ENCODE data around the gene SRP19.

The SRP19 gene

DNA sequence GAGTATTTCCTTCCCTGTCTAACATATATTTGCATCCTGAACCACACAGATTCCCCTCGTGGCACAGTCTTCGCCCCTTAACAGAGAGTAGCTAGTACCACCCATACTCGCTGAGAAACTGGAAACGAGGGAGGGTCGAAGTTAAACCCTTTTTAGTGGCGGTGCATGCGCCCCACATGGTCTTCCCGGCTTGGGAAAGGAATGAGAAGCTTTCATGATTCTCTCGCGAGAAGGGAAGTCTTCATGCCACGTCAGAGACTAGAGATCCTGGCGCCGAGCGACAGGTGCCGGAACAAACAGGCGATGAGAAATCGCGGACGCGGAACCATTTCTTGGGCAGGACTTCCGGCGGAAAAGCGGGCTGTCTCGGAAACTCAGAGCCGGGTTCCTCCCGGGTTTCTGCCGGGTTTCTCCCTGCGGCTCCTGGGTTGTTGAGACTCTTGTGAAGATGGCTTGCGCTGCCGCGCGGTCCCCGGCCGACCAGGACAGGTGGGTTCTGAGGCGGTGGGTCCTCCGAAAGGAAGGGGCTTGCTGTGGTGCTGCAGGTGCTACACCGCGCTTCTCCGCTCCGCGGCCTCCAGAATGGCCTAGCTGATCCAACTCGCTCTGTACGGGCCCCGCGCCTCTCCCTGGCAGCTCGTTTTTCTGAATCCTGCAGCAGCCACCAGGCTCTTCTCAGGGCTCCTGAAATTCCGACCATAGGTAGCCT, at the start of gene SRP19:
Gene SRP19 (plus strand): TSS at position 359 of the 709 bp plus-strand sequence. CDS start 90 bp downstream, at position 449.
- Histone ChIP-seq H3K36me3 (ENCODE audit: insufficient read depth, low read length) (peaks cover 35% of the 10 kb centered on the region), H3K27me3 (ENCODE audit: insufficient read depth, low read length) (no peaks in the 10 kb centered on the region), H3K4me1 (ENCODE audit: insufficient read depth, low read length) (peaks cover 19% of the 10 kb centered on the region), H3K4me3 (ENCODE audit: low read length) (peak within 1 kb of the TSS; percentile 97), H2AFZ (ENCODE audit: low read depth, low read length) (peak within 1 kb of the TSS; percentile 65), H3K9me3 (ENCODE audit: low read length) (no peaks in the 10 kb centered on the region)

DNA sequence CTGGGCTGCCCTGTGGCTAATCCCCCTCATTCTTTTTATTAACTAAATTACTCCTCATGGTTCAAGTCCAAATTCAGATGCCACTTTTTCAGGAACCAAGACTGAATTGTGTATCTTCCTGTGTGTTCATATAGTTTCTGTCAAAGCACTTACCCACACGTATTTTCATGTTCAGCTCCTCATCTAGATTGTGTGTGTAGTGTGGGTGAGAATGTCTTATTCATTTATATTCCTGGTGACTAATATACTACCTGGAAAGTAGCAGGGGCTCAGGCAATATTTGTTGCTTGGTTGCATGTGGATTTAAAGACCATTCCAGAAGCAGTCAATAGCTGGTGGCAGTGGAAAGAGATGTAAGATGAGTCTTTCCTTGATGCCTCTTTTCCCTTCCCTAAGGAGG, 48.5 kb upstream of the SRP19 start:
- Histone ChIP-seq H2AFZ (ENCODE audit: low read depth, low read length) (no peak overlapping the region), H3K4me3 (ENCODE audit: low read length) (no peak overlapping the region), H3K27me3 (ENCODE audit: insufficient read depth, low read length) (no peaks in the 10 kb centered on the region), H3K9me3 (ENCODE audit: low read length) (no peaks in the 10 kb centered on the region), H3K36me3 (ENCODE audit: insufficient read depth, low read length) (peaks cover 44% of the 10 kb centered on the region), H3K4me1 (ENCODE audit: insufficient read depth, low read length) (no peaks in the 10 kb centered on the region)

DNA sequence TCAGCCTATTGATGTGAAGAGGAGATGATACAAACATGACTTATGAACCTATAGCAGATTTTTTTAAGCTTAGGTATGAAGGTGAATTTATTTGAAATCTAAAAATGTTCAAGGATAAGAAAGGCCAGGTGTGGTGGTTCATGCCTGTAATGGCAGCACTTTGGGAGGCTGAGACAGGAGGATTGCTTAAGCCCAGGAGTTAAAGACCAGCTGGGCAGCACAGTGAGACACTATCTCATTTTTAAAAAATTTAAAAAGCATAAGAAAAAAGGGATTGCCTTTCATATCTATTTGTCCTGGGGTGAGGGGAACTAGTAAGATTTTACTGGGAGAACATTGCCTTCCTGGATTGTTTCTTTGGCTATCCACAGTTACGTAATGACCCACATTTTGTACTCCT, 40.8 kb upstream of the SRP19 start:
- H3K27me3 ChIP-seq (ENCODE audit: insufficient read depth, low read length), result no peaks in the 10 kb centered on the region
- peaks cover 57% of the 10 kb centered on the region for H3K36me3 ChIP-seq (ENCODE audit: insufficient read depth, low read length)
- H3K9me3 ChIP-seq (ENCODE audit: low read length), result no peaks in the 10 kb centered on the region
- H3K4me1 ChIP-seq (ENCODE audit: insufficient read depth, low read length), result no peaks in the 10 kb centered on the region
- no peak overlapping the region for H3K4me3 ChIP-seq (ENCODE audit: low read length)
- H2AFZ ChIP-seq (ENCODE audit: low read depth, low read length), result no peak overlapping the region

DNA sequence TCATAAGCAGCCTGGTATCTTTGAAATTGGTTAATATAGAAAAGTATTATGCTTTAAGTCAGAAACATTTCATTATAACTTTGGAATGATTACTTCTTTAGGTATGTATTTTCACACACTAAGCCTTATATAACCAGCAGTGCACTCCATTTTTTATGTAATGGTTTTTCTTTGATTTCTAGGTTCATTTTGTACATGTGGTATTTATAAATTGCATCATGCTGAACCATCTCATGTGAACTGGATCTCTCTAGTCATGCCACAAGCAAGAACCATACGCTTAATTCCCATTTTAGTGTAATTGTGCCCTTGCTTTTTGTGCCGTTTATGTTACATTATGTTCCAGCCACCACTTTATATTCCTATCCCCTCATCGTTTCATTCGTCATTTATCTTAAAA, 38.6 kb upstream of the SRP19 start:
- Histone ChIP-seq H3K4me1 (ENCODE audit: insufficient read depth, low read length) (peaks cover 2% of the 10 kb centered on the region), H3K9me3 (ENCODE audit: low read length) (no peaks in the 10 kb centered on the region), H3K36me3 (ENCODE audit: insufficient read depth, low read length) (peaks cover 59% of the 10 kb centered on the region), H2AFZ (ENCODE audit: low read depth, low read length) (no peak overlapping the region), H3K4me3 (ENCODE audit: low read length) (no peak overlapping the region), H3K27me3 (ENCODE audit: insufficient read depth, low read length) (no peaks in the 10 kb centered on the region)

- H3K36me3 ChIP-seq (ENCODE audit: insufficient read depth, low read length), result peaks cover 60% of the 10 kb centered on the region
- H3K9me3 ChIP-seq (ENCODE audit: low read length), result no peaks in the 10 kb centered on the region
- H2AFZ ChIP-seq (ENCODE audit: low read depth, low read length), result no peak overlapping the region
- H3K27me3 ChIP-seq (ENCODE audit: insufficient read depth, low read length), result no peaks in the 10 kb centered on the region
- no peak overlapping the region for H3K4me3 ChIP-seq (ENCODE audit: low read length)
- H3K4me1 ChIP-seq (ENCODE audit: insufficient read depth, low read length), result peaks cover 2% of the 10 kb centered on the region
Observed at GRCh38 chr5:112823181-112823580, 37.9 kb upstream of the SRP19 start.

- Histone ChIP-seq H3K36me3 (ENCODE audit: insufficient read depth, low read length) (peaks cover 65% of the 10 kb centered on the region), H3K4me1 (ENCODE audit: insufficient read depth, low read length) (peaks cover 2% of the 10 kb centered on the region), H3K9me3 (ENCODE audit: low read length) (no peaks in the 10 kb centered on the region)
Observed at GRCh38 chr5:112823656-112824055, 37.4 kb upstream of the SRP19 start.

GRCh38 chr5:112824197-112824596, 36.9 kb upstream of the SRP19 start:
- Histone ChIP-seq H3K4me1 (ENCODE audit: insufficient read depth, low read length) (peaks cover 2% of the 10 kb centered on the region), H3K36me3 (ENCODE audit: insufficient read depth, low read length) (peaks cover 66% of the 10 kb centered on the region), H3K9me3 (ENCODE audit: low read length) (no peaks in the 10 kb centered on the region), H3K27me3 (ENCODE audit: insufficient read depth, low read length) (no peaks in the 10 kb centered on the region), H2AFZ (ENCODE audit: low read depth, low read length) (no peak overlapping the region), H3K4me3 (ENCODE audit: low read length) (no peak overlapping the region)

More at GRCh38 chr5:112823656-112824055, 37.4 kb upstream of the SRP19 start:
- no peak overlapping the region for H3K4me3 ChIP-seq (ENCODE audit: low read length)
- no peaks in the 10 kb centered on the region for H3K27me3 ChIP-seq (ENCODE audit: insufficient read depth, low read length)
- no peak overlapping the region for H2AFZ ChIP-seq (ENCODE audit: low read depth, low read length)

DNA sequence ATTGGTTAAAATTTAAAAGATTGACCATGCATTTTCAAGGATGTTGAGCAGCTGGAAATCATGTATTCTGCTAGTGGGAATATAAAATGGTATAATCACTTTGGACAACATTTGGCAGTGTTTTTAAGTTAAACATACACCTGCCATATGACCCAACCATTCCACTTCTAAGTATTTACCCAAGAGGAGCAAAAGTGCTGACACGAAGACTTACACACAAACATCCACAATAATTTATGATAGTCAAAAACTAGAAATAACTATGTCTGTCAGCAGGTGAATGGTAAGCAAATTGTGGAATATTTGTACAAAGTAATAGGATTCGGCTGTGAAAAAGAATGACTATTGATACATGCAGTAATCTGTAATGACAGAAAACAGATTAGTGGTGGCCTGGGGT, 30.7 kb upstream of the SRP19 start:
- no peak overlapping the region for H3K4me3 ChIP-seq (ENCODE audit: low read length)
- H2AFZ ChIP-seq (ENCODE audit: low read depth, low read length), result no peak overlapping the region
- no peaks in the 10 kb centered on the region for H3K9me3 ChIP-seq (ENCODE audit: low read length)
- peaks cover 68% of the 10 kb centered on the region for H3K36me3 ChIP-seq (ENCODE audit: insufficient read depth, low read length)
- H3K27me3 ChIP-seq (ENCODE audit: insufficient read depth, low read length), result no peaks in the 10 kb centered on the region
- peaks cover 2% of the 10 kb centered on the region for H3K4me1 ChIP-seq (ENCODE audit: insufficient read depth, low read length)

DNA sequence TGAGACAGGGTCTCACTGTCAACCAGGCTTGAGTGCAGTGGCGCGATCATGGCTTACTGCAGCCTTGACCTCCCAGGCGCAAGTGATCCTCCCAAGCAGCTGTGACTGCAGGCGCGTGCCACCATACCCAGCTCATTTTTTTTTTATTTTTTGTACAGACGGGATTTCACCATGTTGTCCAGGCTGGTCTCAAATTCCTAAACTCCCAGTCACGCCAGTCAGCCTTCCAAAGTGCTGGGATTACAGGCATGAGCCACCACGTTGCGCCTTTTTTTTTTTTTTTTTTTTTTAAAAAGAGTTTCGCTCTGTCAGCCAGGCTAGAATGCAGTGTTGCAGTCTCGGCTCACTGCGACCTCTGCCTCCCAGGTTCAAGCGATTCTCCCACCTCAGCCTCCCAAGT, 27.1 kb upstream of the SRP19 start:
- no peaks in the 10 kb centered on the region for H3K27me3 ChIP-seq (ENCODE audit: insufficient read depth, low read length)
- H3K9me3 ChIP-seq (ENCODE audit: low read length), result peaks cover under 1% of the 10 kb centered on the region
- H3K36me3 ChIP-seq (ENCODE audit: insufficient read depth, low read length), result peaks cover 57% of the 10 kb centered on the region
- no peaks in the 10 kb centered on the region for H3K4me1 ChIP-seq (ENCODE audit: insufficient read depth, low read length)
- H3K4me3 ChIP-seq (ENCODE audit: low read length), result no peak overlapping the region
- no peak overlapping the region for H2AFZ ChIP-seq (ENCODE audit: low read depth, low read length)

GRCh38 chr5:112844489-112844888, 16.6 kb upstream of the SRP19 start:
- Histone ChIP-seq H3K4me3 (ENCODE audit: low read length) (no peak overlapping the region), H3K27me3 (ENCODE audit: insufficient read depth, low read length) (no peaks in the 10 kb centered on the region), H2AFZ (ENCODE audit: low read depth, low read length) (no peak overlapping the region), H3K36me3 (ENCODE audit: insufficient read depth, low read length) (peaks cover 37% of the 10 kb centered on the region), H3K9me3 (ENCODE audit: low read length) (peaks cover 3% of the 10 kb centered on the region), H3K4me1 (ENCODE audit: insufficient read depth, low read length) (no peaks in the 10 kb centered on the region)

DNA sequence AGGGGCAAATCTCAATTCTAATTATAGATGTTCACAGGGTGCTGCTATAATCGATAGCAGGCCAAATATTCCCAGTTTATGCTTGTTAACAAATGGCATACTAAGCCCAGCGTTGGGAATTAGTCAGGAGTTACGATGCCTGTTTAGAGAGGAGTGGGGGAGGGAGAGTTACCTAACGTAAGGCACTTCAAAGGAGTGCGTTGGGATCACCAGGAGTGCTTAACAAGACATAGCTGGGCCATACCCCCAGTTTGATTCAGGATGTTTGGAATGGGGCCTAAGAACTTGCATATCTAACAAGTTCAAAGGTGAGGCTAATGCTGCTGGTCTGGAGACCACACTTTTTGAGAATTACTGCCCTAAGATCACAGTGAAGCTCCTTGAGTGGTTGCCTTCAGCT, 14.5 kb upstream of the SRP19 start:
- H3K4me3 ChIP-seq (ENCODE audit: low read length), result no peak overlapping the region

GRCh38 chr5:112847306-112847705, 13.8 kb upstream of the SRP19 start:
- Histone ChIP-seq H2AFZ (ENCODE audit: low read depth, low read length) (no peak overlapping the region), H3K27me3 (ENCODE audit: insufficient read depth, low read length) (no peaks in the 10 kb centered on the region), H3K4me3 (ENCODE audit: low read length) (no peak overlapping the region), H3K4me1 (ENCODE audit: insufficient read depth, low read length) (no peaks in the 10 kb centered on the region), H3K9me3 (ENCODE audit: low read length) (no peaks in the 10 kb centered on the region), H3K36me3 (ENCODE audit: insufficient read depth, low read length) (peaks cover 9% of the 10 kb centered on the region)

More for the DNA sequence above, 14.5 kb upstream of the SRP19 start:
- Histone ChIP-seq H3K9me3 (ENCODE audit: low read length) (no peaks in the 10 kb centered on the region), H3K27me3 (ENCODE audit: insufficient read depth, low read length) (no peaks in the 10 kb centered on the region), H2AFZ (ENCODE audit: low read depth, low read length) (no peak overlapping the region), H3K4me1 (ENCODE audit: insufficient read depth, low read length) (no peaks in the 10 kb centered on the region), H3K36me3 (ENCODE audit: insufficient read depth, low read length) (peaks cover 16% of the 10 kb centered on the region)

DNA sequence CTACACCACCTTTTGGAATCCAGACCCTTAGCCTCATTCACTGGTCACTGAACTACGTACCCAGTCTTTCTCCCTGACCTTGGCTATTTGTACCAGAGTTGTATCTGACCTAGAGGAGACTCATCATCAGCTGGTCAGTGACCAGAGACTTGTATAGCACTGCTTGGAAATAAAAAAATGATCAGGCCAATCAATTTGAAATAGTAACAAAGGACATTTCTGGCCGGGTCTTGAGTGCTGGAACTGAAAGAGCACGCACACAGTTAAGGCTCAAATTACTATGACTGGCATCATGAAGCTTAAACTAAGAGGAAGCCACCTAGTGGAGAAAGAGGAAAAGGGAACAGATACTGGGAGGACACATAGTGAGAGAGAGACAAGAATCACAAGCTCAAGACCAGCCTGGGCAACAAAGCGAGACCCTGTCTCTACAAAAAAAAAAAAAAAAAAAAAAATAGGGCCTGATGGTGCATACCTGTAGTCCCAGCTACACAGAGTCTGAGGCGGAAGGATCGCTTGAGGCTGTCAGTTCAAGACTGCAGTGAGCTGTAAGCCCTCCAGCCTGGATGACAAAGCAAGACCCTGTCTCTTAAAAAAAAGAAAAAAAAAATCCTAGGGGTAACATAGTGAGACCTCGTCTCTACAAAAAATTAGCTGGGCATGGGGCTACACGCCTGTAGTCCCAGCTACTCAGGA, 12.8 kb upstream of the SRP19 start:
- H3K9me3 ChIP-seq (ENCODE audit: low read length), result no peaks in the 10 kb centered on the region
- no peaks in the 10 kb centered on the region for H3K36me3 ChIP-seq (ENCODE audit: insufficient read depth, low read length)
- no peaks in the 10 kb centered on the region for H3K27me3 ChIP-seq (ENCODE audit: insufficient read depth, low read length)
- no peak overlapping the region for H3K4me3 ChIP-seq (ENCODE audit: low read length)
- no peaks in the 10 kb centered on the region for H3K4me1 ChIP-seq (ENCODE audit: insufficient read depth, low read length)
- H2AFZ ChIP-seq (ENCODE audit: low read depth, low read length), result no peak overlapping the region
